MCF 10A (cell line): ENCODE results near the gene MLLT1. TPM values are rescaled to one million over a fixed set of nuclear protein-coding genes. Genes with fewer than 3 reads are reported as not detected.

ENCODE experiments used
- BruUV-seq: library from RNA; stranded (reverse); fragments of 400-500 nt; replicated peaks from 2 replicates; lab custom pipeline; 2021; lab: Mats Ljungman, UMichigan
- CTCF ChIA-PET: fragments of 300-600 bp; sonication (Branson Sonifier 250); formaldehyde crosslinking; extraction: SDS; loops from one replicate; lab custom pipeline; 2021; ENCODE audit warnings: antibody characterized with exemption, inconsistent platforms; lab: Yijun Ruan, JAX
- POLR2A ChIA-PET: fragments of 300-600, 350-650 bp; sonication (Branson Sonifier 250); formaldehyde crosslinking; extraction: SDS; loops from one replicate; lab custom pipeline; 2020; ENCODE audit warnings: antibody characterized with exemption, inconsistent platforms; lab: Yijun Ruan, JAX
- DNase-seq: peaks from one replicate; pipeline ENCODE4 v3.0.0-alpha.2; 2018; ENCODE audit not compliant: unreplicated experiment
- H3K27ac Mint-ChIP-seq: one replicate; pipeline ENCODE4 v1.8.0; 2022; ENCODE audit warnings: mild to moderate bottlenecking, low read depth, mixed read lengths; ENCODE audit not compliant: unreplicated experiment
- H3K27me3 Mint-ChIP-seq: one replicate; pipeline ENCODE4 v1.8.0; 2022; ENCODE audit warnings: mixed read lengths; ENCODE audit not compliant: insufficient read depth, unreplicated experiment
- H3K36me3 Mint-ChIP-seq: one replicate; pipeline ENCODE4 v1.8.0; 2022; ENCODE audit warnings: mild to moderate bottlenecking, moderate library complexity, mixed read lengths; ENCODE audit not compliant: insufficient read depth, unreplicated experiment
- H3K4me1 Mint-ChIP-seq: one replicate; pipeline ENCODE4 v1.8.0; 2022; ENCODE audit warnings: mixed read lengths; ENCODE audit not compliant: insufficient read depth, unreplicated experiment
- H3K4me3 Mint-ChIP-seq: one replicate; pipeline ENCODE4 v1.8.0; 2022; ENCODE audit warnings: mild to moderate bottlenecking, moderate library complexity, mixed read lengths; ENCODE audit not compliant: unreplicated experiment
- H3K9me3 Mint-ChIP-seq: one replicate; pipeline ENCODE4 v1.8.0; 2022; ENCODE audit warnings: mixed read lengths; ENCODE audit not compliant: unreplicated experiment
- CTCF ChIP-seq: fragments of 200-600 bp; IDR thresholded peaks from one replicate; pipeline ENCODE4 v1.8.0; 2022; ENCODE audit warnings: antibody characterized with exemption, mild to moderate bottlenecking; ENCODE audit not compliant: unreplicated experiment
- intact Hi-C: fragments of 100-400 bp; cut with micrococcal nuclease; formaldehyde crosslinking; loops from 2 replicates; pipeline ENCODE4 v1.14.1; 2022
- total RNA-seq: library from RNA; stranded (reverse); gene quantifications from 2 replicates; pipeline ENCODE4 v1.2.3, GENCODE V29; 2022

The MLLT1 gene
- total RNA-seq, 1 experiment from 2014 or later, result 59.0 TPM

DNA sequence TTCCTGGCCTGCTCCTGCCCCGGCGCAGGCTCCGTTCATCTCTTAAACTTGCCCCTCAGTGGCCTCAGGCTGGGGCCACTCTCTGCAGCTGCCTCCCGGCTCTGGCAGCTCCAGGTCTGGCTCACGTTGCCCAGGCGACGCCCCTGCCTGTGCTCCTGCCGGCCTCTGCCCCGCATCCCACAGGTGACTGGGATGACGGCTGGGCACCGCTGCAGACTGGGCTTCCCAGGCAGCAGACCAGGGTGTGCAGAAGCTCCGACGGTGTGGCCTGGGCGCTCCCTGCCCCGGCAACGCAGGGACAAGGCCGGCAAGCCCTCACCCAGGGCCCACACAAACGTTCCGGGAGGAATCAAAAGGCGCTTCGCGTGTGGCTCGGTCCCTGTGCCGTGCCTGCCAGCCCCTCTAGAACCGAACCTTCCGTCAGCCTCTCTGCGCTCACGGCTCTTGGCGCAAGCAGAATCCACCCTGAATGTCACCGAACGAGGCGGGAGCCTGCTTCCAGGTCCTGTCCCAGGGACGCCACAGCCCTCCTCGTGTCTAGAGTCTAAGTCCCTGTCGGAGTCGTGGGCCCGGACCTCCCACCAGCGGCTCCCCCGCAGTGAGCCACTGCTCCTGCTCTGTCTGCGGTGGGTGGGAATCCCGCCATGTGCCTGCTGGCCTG lies 64.8 kb downstream of the MLLT1 start:
- no TSS peak for BruUV-seq
- H3K9me3 Mint-ChIP-seq, result no peaks in the 10 kb centered on the region
- H3K27me3 Mint-ChIP-seq, result no peaks in the 10 kb centered on the region
- no peak overlapping the region for H3K27ac Mint-ChIP-seq
- ChIA-PET POLR2A (no interaction called here), CTCF (interaction anchor here (0.6 kb wide), 2 partner anchors 114 to 174 kb away, joined by 3 read pairs; no protein-coding TSS in a partner anchor)
- intact Hi-C loops, result loop anchor here (5.0 kb wide), 1 partner anchor 88 kb away; no protein-coding TSS in a partner anchor
- peaks cover 30% of the 10 kb centered on the region for H3K36me3 Mint-ChIP-seq
- H3K4me3 Mint-ChIP-seq, result no peak overlapping the region
- no peak for TF ChIP-seq CTCF
- DNase-seq, result no peak
- peaks cover 6% of the 10 kb centered on the region for H3K4me1 Mint-ChIP-seq

GRCh38 chr19:6213696-6214641 lies 65.8 kb downstream of the MLLT1 start:
- ChIA-PET POLR2A (no interaction called here), CTCF (interaction anchor here (0.6 kb wide), 3 partner anchors 39 to 173 kb away, joined by 3 read pairs; no protein-coding TSS in a partner anchor)
- Mint-ChIP-seq H3K4me1 (peaks cover 6% of the 10 kb centered on the region), H3K9me3 (peaks cover 7% of the 10 kb centered on the region), H3K27ac (no peak overlapping the region), H3K27me3 (no peaks in the 10 kb centered on the region), H3K36me3 (peaks cover 31% of the 10 kb centered on the region), H3K4me3 (no peak overlapping the region)
- intact Hi-C loops, result no loop called here
- no peak for DNase-seq
- TF ChIP-seq CTCF, result no peak
- BruUV-seq, result no TSS peak

- intact Hi-C loops, result no loop called here
- no peak overlapping the region for H3K27ac Mint-ChIP-seq
- no peak for TF ChIP-seq CTCF
- no peak overlapping the region for H3K4me3 Mint-ChIP-seq
- no peaks in the 10 kb centered on the region for H3K27me3 Mint-ChIP-seq
- no peak for DNase-seq
- peaks cover 7% of the 10 kb centered on the region for H3K9me3 Mint-ChIP-seq
- no TSS peak for BruUV-seq
- CTCF ChIA-PET, result no interaction called here
- H3K36me3 Mint-ChIP-seq, result peaks cover 26% of the 10 kb centered on the region
- POLR2A ChIA-PET, result no interaction called here
- peaks cover 2% of the 10 kb centered on the region for H3K4me1 Mint-ChIP-seq
These were observed 66.5 kb downstream of the MLLT1 start for GRCh38 chr19:6213266-6213595.
